BJ (cell line): ENCODE results near the gene CARMIL1. TPM values are rescaled to one million over a fixed set of nuclear protein-coding genes. Genes with fewer than 3 reads are reported as not detected.

Source experiments
- CTCF ChIA-PET: fragments of 350-600 bp; formaldehyde crosslinking; extraction: SDS; loops from one replicate; lab custom pipeline; 2021; ENCODE audit warnings: antibody characterized with exemption, inconsistent platforms; lab: Yijun Ruan, JAX
- POLR2A ChIA-PET: fragments of 300-600 bp; sonication (Branson Sonifier 250); formaldehyde crosslinking; extraction: SDS; loops from one replicate; lab custom pipeline; 2021; ENCODE audit warnings: antibody characterized with exemption; lab: Charles Lee
- DNase-seq: peaks from one replicate; pipeline ENCODE4 v3.0.0-alpha.2; 2011; ENCODE audit warnings: low read depth
- H3K27me3 ChIP-seq: 2 replicates; pipeline ENCODE4 v1.6.0; 2011; ENCODE audit warnings: low read length; ENCODE audit not compliant: control insufficient read depth, insufficient read depth
- H3K36me3 ChIP-seq: 2 replicates; pipeline ENCODE4 v1.5.1; 2011; ENCODE audit warnings: low read length; ENCODE audit not compliant: control insufficient read depth, insufficient read depth
- H3K4me3 ChIP-seq: 2 replicates; pipeline ENCODE4 v1.5.1; 2011; ENCODE audit warnings: low read depth, mild to moderate bottlenecking, control low read depth, low read length
- CTCF ChIP-seq: IDR thresholded peaks from 2 replicates; pipeline ENCODE4 v1.5.1; 2011; ENCODE audit warnings: low read depth, mild to moderate bottlenecking, control low read depth, inconsistent platforms, low read length, moderate library complexity; ENCODE audit not compliant: insufficient read depth
- polyA plus RNA-seq: library from polyadenylated mRNA; depleted of rRNA; stranded (reverse); fragments of >200 nt; gene quantifications from 2 replicates; pipeline ENCODE4 v1.2.3, GENCODE V29; 2011

Gene CARMIL1
- polyA plus RNA-seq, 1 experiment, result 3.7 TPM

GRCh38 chr6:25628471-25629197 lies 349.5 kb downstream of the CARMIL1 start:
- TF ChIP-seq CTCF, result no peak
- ChIA-PET CTCF (no interaction called here), POLR2A (no interaction called here)
- DNase-seq, result no peak
- Histone ChIP-seq H3K36me3 (no peaks in the 10 kb centered on the region), H3K4me3 (no peak overlapping the region), H3K27me3 (no peaks in the 10 kb centered on the region)

GRCh38 chr6:25629198-25629576 lies 350.0 kb downstream of the CARMIL1 start:
- TF ChIP-seq CTCF, result no peak
- no peaks in the 10 kb centered on the region for H3K36me3 ChIP-seq
- ChIA-PET POLR2A (no interaction called here), CTCF (no interaction called here)
- DNase-seq, result no peak
- H3K27me3 ChIP-seq, result no peaks in the 10 kb centered on the region
- H3K4me3 ChIP-seq, result no peak overlapping the region

GRCh38 chr6:25630508-25631278 lies 351.5 kb downstream of the CARMIL1 start:
- ChIA-PET POLR2A (no interaction called here), CTCF (no interaction called here)
- Histone ChIP-seq H3K36me3 (no peaks in the 10 kb centered on the region), H3K4me3 (no peak overlapping the region), H3K27me3 (no peaks in the 10 kb centered on the region)
- no peak for TF ChIP-seq CTCF
- no peak for DNase-seq

- CTCF ChIA-PET, result no interaction called here
- TF ChIP-seq CTCF, result no peak
- H3K27me3 ChIP-seq, result no peaks in the 10 kb centered on the region
- no peak for DNase-seq
- H3K4me3 ChIP-seq, result no peak overlapping the region
- POLR2A ChIA-PET, result no interaction called here
- no peaks in the 10 kb centered on the region for H3K36me3 ChIP-seq
These were observed 356.7 kb downstream of the CARMIL1 start for GRCh38 chr6:25635886-25636317.

- no peak for DNase-seq
- ChIA-PET POLR2A (no interaction called here), CTCF (no interaction called here)
- no peak overlapping the region for H3K4me3 ChIP-seq
- H3K36me3 ChIP-seq, result no peaks in the 10 kb centered on the region
- no peak for TF ChIP-seq CTCF
- H3K27me3 ChIP-seq, result no peaks in the 10 kb centered on the region
These were observed 358.0 kb downstream of the CARMIL1 start for GRCh38 chr6:25637211-25637610.
